ENCODE measurements around the gene PRKN.

- no peak for TF ChIP-seq SUZ12 (IDR thresholded peaks at IDR 0.05)
- no peak for TF ChIP-seq FOXM1 (IDR thresholded peaks at IDR 0.05; ENCODE audit: borderline replicate concordance)
- TF ChIP-seq ARNT (IDR thresholded peaks at IDR 0.05), result no peak
- no peak for TF ChIP-seq SP1 (IDR thresholded peaks at IDR 0.05)
- no peak for TF ChIP-seq ELF4 (IDR thresholded peaks at IDR 0.05)
- no peak for TF ChIP-seq PKNOX1 (IDR thresholded peaks at IDR 0.05)
Measured at GRCh38 chr6:162050579-162050978, 677.0 kb downstream of the PRKN start.

Measured in HEK293T (cell line).